ENCODE results near the gene PCDHB5. TPM values are rescaled to one million over a fixed set of nuclear protein-coding genes. Genes with fewer than 3 reads are reported as not detected.
"Not testable (repeated sequence)": the region's sequence is repeated elsewhere in the genome, so short reads cannot be mapped to it uniquely, and the experiment has no call there.

The PCDHB5 gene
- total and polyA plus RNA-seq, 9 of the 15 experiments (the other 6 are each of a cell fraction or from before 2014, with no cell fraction given), result not detected

DNA sequence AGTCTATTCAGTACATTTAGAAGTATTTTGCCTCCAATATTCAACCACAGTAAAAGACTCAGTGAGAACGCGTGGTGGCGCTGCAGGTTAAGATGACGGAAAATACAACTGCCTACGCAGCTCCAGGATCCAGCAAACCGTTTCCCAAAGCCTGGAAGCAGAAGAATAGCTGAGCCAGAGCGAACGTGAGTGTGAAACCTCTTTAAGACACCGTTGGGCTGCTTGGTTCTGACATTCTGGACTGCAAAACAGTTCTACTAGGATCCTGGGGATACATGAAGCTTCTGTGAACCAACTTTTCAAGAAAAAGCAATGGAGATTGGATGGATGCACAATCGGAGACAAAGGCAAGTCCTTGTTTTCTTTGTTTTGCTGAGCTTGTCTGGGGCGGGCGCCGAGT lies 47.2 kb downstream of the PCDHB5 start, which contains the start of gene PCDHB16:
PCDHB16 (plus strand) TSS at position 140 of the 400 bp plus-strand sequence; CDS start at position 313, 173 bp downstream.
- WGBS (ENCODE audit: insufficient coverage, low coverage, missing lambda C conversion rate), result 2% methylated on average over 13 of the region's 13 CpGs
- ChIA-PET POLR2A (no interaction called here), CTCF (ENCODE audit: low intra/inter-chr PET ratio) (no interaction called here)
- H3K4me2 ChIP-seq (ENCODE audit: insufficient read depth, low read length), result no peak within 1 kb of the TSS
- no peak within 1 kb of the TSS for H3K9ac ChIP-seq (ENCODE audit: insufficient read depth in 1 of 2, low read depth in 2 of 2, low read length in 2 of 2)
- in situ Hi-C loops (cut with MboI) (no loop called here), intact Hi-C loops (cut with micrococcal nuclease) (no loop called here)
- no TSS peak for BruUV-seq (replicated peaks)
- no peaks in the 10 kb centered on the region for H4K20me1 ChIP-seq (replicated peaks; ENCODE audit: control insufficient read depth, insufficient read depth, low read length)
- no peak within 1 kb of the TSS for H3K27ac ChIP-seq (ENCODE audit: extremely low read depth, low read depth, low read length)
- peaks cover 5 to 14% of the 10 kb centered on the region in 2 experiments; a peak in 1 of 5 replicates for H3K27me3 ChIP-seq (ENCODE audit: control insufficient read depth in 2 of 2, insufficient read depth in 2 of 2, low read length in 2 of 2)
- H3K36me3 ChIP-seq (ENCODE audit: control insufficient read depth, insufficient read depth, low read length), result no peaks in the 10 kb centered on the region
- TF ChIP-seq RAD21 (CRISPR knock-in tag; conservative IDR thresholded peaks at IDR 0.05 in 1 of 2, IDR thresholded peaks at IDR 0.05 in 1 of 2), result 0 out of 4 replicates have a peak, but pooled peaks of 1 of the 2 experiments have one; percentile 17
- peak; percentile 14; the same call in 1 of the 2 replicates for TF ChIP-seq CREM (IDR thresholded peaks at IDR 0.05; ENCODE audit: low read depth)
- TF ChIP-seq, protein P1, sequence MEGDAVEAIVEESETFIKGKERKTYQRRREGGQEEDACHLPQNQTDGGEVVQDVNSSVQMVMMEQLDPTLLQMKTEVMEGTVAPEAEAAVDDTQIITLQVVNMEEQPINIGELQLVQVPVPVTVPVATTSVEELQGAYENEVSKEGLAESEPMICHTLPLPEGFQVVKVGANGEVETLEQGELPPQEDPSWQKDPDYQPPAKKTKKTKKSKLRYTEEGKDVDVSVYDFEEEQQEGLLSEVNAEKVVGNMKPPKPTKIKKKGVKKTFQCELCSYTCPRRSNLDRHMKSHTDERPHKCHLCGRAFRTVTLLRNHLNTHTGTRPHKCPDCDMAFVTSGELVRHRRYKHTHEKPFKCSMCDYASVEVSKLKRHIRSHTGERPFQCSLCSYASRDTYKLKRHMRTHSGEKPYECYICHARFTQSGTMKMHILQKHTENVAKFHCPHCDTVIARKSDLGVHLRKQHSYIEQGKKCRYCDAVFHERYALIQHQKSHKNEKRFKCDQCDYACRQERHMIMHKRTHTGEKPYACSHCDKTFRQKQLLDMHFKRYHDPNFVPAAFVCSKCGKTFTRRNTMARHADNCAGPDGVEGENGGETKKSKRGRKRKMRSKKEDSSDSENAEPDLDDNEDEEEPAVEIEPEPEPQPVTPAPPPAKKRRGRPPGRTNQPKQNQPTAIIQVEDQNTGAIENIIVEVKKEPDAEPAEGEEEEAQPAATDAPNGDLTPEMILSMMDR (IDR thresholded peaks at IDR 0.05 in 2 of 3, conservative IDR thresholded peaks at IDR 0.05 in 1 of 3; ENCODE audit: insufficient read depth in 2 of 3, low read depth in 1 of 3, low read length in 3 of 3), result peak; percentile 38 to 51 (median 46)
- TF ChIP-seq NFE2 (IDR thresholded peaks at IDR 0.05; ENCODE audit: low read depth), result no peak
- no peak for TF ChIP-seq ZNF384 (IDR thresholded peaks at IDR 0.05; ENCODE audit: low read depth, low read length)
- TF ChIP-seq HMGN3 (IDR thresholded peaks at IDR 0.05; ENCODE audit: borderline replicate concordance, extremely low read depth, insufficient read length, low read depth, low read length), result no peak
- no peak for TF ChIP-seq HNRNPK (IDR thresholded peaks at IDR 0.05; ENCODE audit: low read depth, low read length, poor library complexity, severe bottlenecking)
- H3K79me2 ChIP-seq (ENCODE audit: control insufficient read depth, insufficient read depth, low read length), result no peaks in the 10 kb centered on the region
- peak; percentile 78 for ATAC-seq
- FAIRE-seq, result peak; percentile 46
- DNase-seq (ENCODE audit: extremely low read depth in 1 of 4, low spot score in 3 of 4), result peak in 2 of 4 experiments; percentile 17 to 31
- H3K9me1 ChIP-seq (ENCODE audit: control insufficient read depth, insufficient read depth, low read length), result no peaks in the 10 kb centered on the region
- no peak within 1 kb of the TSS for H3K4me3 ChIP-seq
- no peaks in the 10 kb centered on the region for H3K9me3 ChIP-seq (replicated peaks; ENCODE audit: control insufficient read depth, insufficient read depth, low read depth, low read length)
- H3K4me1 ChIP-seq (replicated peaks in 1 of 2; ENCODE audit: control insufficient read depth in 2 of 2, insufficient read depth in 2 of 2, low read length in 2 of 2), result no peaks in the 10 kb centered on the region
- H2AFZ ChIP-seq (ENCODE audit: low read depth, low read length), result no peak within 1 kb of the TSS

DNA sequence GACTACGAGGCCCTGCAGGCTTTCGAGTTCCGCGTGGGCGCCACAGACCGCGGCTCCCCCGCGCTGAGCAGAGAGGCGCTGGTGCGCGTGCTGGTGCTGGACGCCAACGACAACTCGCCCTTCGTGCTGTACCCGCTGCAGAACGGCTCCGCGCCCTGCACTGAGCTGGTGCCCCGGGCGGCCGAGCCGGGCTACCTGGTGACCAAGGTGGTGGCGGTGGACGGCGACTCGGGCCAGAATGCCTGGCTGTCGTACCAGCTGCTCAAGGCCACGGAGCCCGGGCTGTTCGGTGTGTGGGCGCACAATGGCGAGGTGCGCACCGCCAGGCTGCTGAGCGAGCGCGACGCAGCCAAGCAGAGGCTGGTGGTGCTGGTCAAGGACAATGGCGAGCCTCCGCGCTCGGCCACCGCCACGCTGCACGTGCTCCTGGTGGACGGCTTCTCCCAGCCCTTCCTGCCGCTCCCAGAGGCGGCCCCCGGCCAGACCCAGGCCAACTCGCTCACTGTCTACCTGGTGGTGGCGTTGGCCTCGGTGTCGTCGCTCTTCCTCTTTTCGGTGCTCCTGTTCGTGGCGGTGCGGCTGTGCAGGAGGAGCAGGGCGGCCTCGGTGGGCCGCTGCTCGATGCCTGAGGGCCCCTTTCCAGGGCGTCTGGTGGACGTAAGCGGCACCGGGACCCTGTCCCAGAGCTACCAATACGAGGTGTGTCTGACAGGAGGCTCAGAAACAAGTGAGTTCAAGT lies 49.3 kb downstream of the PCDHB5 start:
- H3K36me3 ChIP-seq (ENCODE audit: control insufficient read depth, insufficient read depth, low read length); POLR2A ChIA-PET; H4K20me1 ChIP-seq (replicated peaks; ENCODE audit: control insufficient read depth, insufficient read depth, low read length); FAIRE-seq; H3K4me2 ChIP-seq (ENCODE audit: insufficient read depth, low read length); BruUV-seq (replicated peaks); CTCF ChIA-PET (ENCODE audit: low intra/inter-chr PET ratio); H3K4me1 ChIP-seq (replicated peaks in 1 of 2; ENCODE audit: control insufficient read depth in 2 of 2, insufficient read depth in 2 of 2, low read length in 2 of 2); H3K9ac ChIP-seq (ENCODE audit: insufficient read depth in 1 of 2, low read depth in 2 of 2, low read length in 2 of 2); H3K27ac ChIP-seq (ENCODE audit: extremely low read depth, low read depth, low read length); H3K9me3 ChIP-seq (replicated peaks; ENCODE audit: control insufficient read depth, insufficient read depth, low read depth, low read length); H3K79me2 ChIP-seq (ENCODE audit: control insufficient read depth, insufficient read depth, low read length); H2AFZ ChIP-seq (ENCODE audit: low read depth, low read length); DNase-seq (ENCODE audit: extremely low read depth in 1 of 4, low spot score in 3 of 4); H3K9me1 ChIP-seq (ENCODE audit: control insufficient read depth, insufficient read depth, low read length); H3K4me3 ChIP-seq; ATAC-seq; intact Hi-C loops (cut with micrococcal nuclease); H3K27me3 ChIP-seq (ENCODE audit: control insufficient read depth in 2 of 2, insufficient read depth in 2 of 2, low read length in 2 of 2); in situ Hi-C loops (cut with MboI): not testable (repeated sequence)
- 3% methylated on average over 21 of the region's 69 CpGs for WGBS (ENCODE audit: insufficient coverage, low coverage, missing lambda C conversion rate)
